ENCODE measurements around the gene ZC3HAV1L. TPM values are rescaled to one million over a fixed set of nuclear protein-coding genes. Genes with fewer than 3 reads are reported as not detected.
A peak's percentile ranks its signal among the peaks of the same experiment; 100 is the strongest.

Gene ZC3HAV1L
- total RNA-seq, 1 experiment from 2014 or later = 15.0 TPM

- no peak for TF ChIP-seq CTCF (IDR thresholded peaks at IDR 0.05; ENCODE audit: unreplicated experiment)
- BruUV-seq (replicated peaks) = no TSS peak
- intact Hi-C loops (cut with micrococcal nuclease; ENCODE audit: unreplicated experiment) = no loop called here
- Mint-ChIP-seq H3K4me1 (ENCODE audit: low read depth, unreplicated experiment) (peaks cover 12% of the 10 kb centered on the region), H3K9me3 (ENCODE audit: low read depth, unreplicated experiment) (no peaks in the 10 kb centered on the region), H3K4me3 (ENCODE audit: low read depth, unreplicated experiment) (no peak overlapping the region), H3K27me3 (ENCODE audit: unreplicated experiment) (no peaks in the 10 kb centered on the region), H3K36me3 (ENCODE audit: insufficient read depth, unreplicated experiment) (peaks cover 40% of the 10 kb centered on the region), H3K27ac (ENCODE audit: unreplicated experiment) (no peak overlapping the region)
- CTCF ChIA-PET = no interaction called here
- no peak for DNase-seq
Measured at GRCh38 chr7:139047970-139048369, 12.1 kb upstream of the ZC3HAV1L start.

GRCh38 chr7:139046143-139046542, 10.3 kb upstream of the ZC3HAV1L start:
- CTCF ChIA-PET = interaction anchor here (0.6 kb wide), 1 partner anchor 1253 kb away, joined by 7 read pairs; no protein-coding TSS in a partner anchor
- no TSS peak for BruUV-seq (replicated peaks)
- H3K36me3 Mint-ChIP-seq (ENCODE audit: insufficient read depth, unreplicated experiment) = peaks cover 31% of the 10 kb centered on the region

GRCh38 chr7:139044813-139045794, 9.3 kb upstream of the ZC3HAV1L start:
- BruUV-seq (replicated peaks) = no TSS peak
- Mint-ChIP-seq H3K36me3 (ENCODE audit: insufficient read depth, unreplicated experiment) (peaks cover 27% of the 10 kb centered on the region), H3K27ac (ENCODE audit: unreplicated experiment) (no peak overlapping the region), H3K27me3 (ENCODE audit: unreplicated experiment) (no peaks in the 10 kb centered on the region), H3K9me3 (ENCODE audit: low read depth, unreplicated experiment) (no peaks in the 10 kb centered on the region), H3K4me1 (ENCODE audit: low read depth, unreplicated experiment) (peaks cover 24% of the 10 kb centered on the region), H3K4me3 (ENCODE audit: low read depth, unreplicated experiment) (no peak overlapping the region)
- TF ChIP-seq CTCF (IDR thresholded peaks at IDR 0.05; ENCODE audit: unreplicated experiment) = no peak
- CTCF ChIA-PET = no interaction called here
- intact Hi-C loops (cut with micrococcal nuclease; ENCODE audit: unreplicated experiment) = no loop called here
- DNase-seq = no peak

More at GRCh38 chr7:139046143-139046542, 10.3 kb upstream of the ZC3HAV1L start:
- H3K4me3 Mint-ChIP-seq (ENCODE audit: low read depth, unreplicated experiment) = no peak overlapping the region
- no peak for DNase-seq
- no peaks in the 10 kb centered on the region for H3K9me3 Mint-ChIP-seq (ENCODE audit: low read depth, unreplicated experiment)
- TF ChIP-seq CTCF (IDR thresholded peaks at IDR 0.05; ENCODE audit: unreplicated experiment) = no peak
- H3K27ac Mint-ChIP-seq (ENCODE audit: unreplicated experiment) = no peak overlapping the region
- peaks cover 20% of the 10 kb centered on the region for H3K4me1 Mint-ChIP-seq (ENCODE audit: low read depth, unreplicated experiment)
- intact Hi-C loops (cut with micrococcal nuclease; ENCODE audit: unreplicated experiment) = no loop called here
- H3K27me3 Mint-ChIP-seq (ENCODE audit: unreplicated experiment) = no peaks in the 10 kb centered on the region

GRCh38 chr7:139043823-139044812, 8.3 kb upstream of the ZC3HAV1L start:
- intact Hi-C loops (cut with micrococcal nuclease; ENCODE audit: unreplicated experiment) = no loop called here
- TF ChIP-seq CTCF (IDR thresholded peaks at IDR 0.05; ENCODE audit: unreplicated experiment) = no peak
- BruUV-seq (replicated peaks) = no TSS peak
- no peak overlapping the region for H3K4me3 Mint-ChIP-seq (ENCODE audit: low read depth, unreplicated experiment)
- CTCF ChIA-PET = interaction anchor here (0.6 kb wide), 2 partner anchors 14 to 369 kb away, joined by 3 to 4 read pairs; no protein-coding TSS in a partner anchor
- H3K36me3 Mint-ChIP-seq (ENCODE audit: insufficient read depth, unreplicated experiment) = peaks cover 25% of the 10 kb centered on the region
- peaks cover 24% of the 10 kb centered on the region for H3K4me1 Mint-ChIP-seq (ENCODE audit: low read depth, unreplicated experiment)
- H3K9me3 Mint-ChIP-seq (ENCODE audit: low read depth, unreplicated experiment) = no peaks in the 10 kb centered on the region
- H3K27me3 Mint-ChIP-seq (ENCODE audit: unreplicated experiment) = no peaks in the 10 kb centered on the region
- H3K27ac Mint-ChIP-seq (ENCODE audit: unreplicated experiment) = no peak overlapping the region
- DNase-seq = peak; percentile 29

Data from Calu3 (cell line).